Endometrial microvascular endothelial cells (primary cell): ENCODE results near the gene THSD4. TPM values are rescaled to one million over a fixed set of nuclear protein-coding genes. Genes with fewer than 3 reads are reported as not detected.

ENCODE experiments used
- in situ Hi-C: cut with HindIII; loops from 2 replicates; pipeline ENCODE4 v1.10.0; 2017; ENCODE audit warnings: low sequenced_read_pairs, low pct_unique_long_range_greater_than_20kb; ENCODE audit errors: inconsistent ontology term
- total RNA-seq: library from RNA; depleted of rRNA; stranded (reverse); fragments of >200 nt; gene quantifications from one replicate; pipeline ENCODE4 v1.2.3, GENCODE V29; 2015; ENCODE audit errors: inconsistent ontology term

The THSD4 gene
- total RNA-seq, 1 donor from 2014 or later: 45.7 TPM

GRCh38 chr15:71784719-71785118, 669.4 kb downstream of the THSD4 start:
- in situ Hi-C loops: no loop called here

GRCh38 chr15:71785996-71786395, 670.7 kb downstream of the THSD4 start:
- in situ Hi-C loops: no loop called here

- in situ Hi-C loops: no loop called here
These were observed 671.4 kb downstream of the THSD4 start for GRCh38 chr15:71786673-71787072.

- in situ Hi-C loops: no loop called here
These were observed 673.6 kb downstream of the THSD4 start for GRCh38 chr15:71788646-71789579.

GRCh38 chr15:71789616-71790015, 674.3 kb downstream of the THSD4 start:
- in situ Hi-C loops: no loop called here

GRCh38 chr15:71790081-71790480, 674.8 kb downstream of the THSD4 start:
- in situ Hi-C loops: no loop called here

GRCh38 chr15:71791975-71792374, 676.7 kb downstream of the THSD4 start:
- in situ Hi-C loops: no loop called here

- in situ Hi-C loops: no loop called here
These were observed 677.2 kb downstream of the THSD4 start for GRCh38 chr15:71792521-71792920.

GRCh38 chr15:71798641-71799040, 683.4 kb downstream of the THSD4 start:
- in situ Hi-C loops: no loop called here

- in situ Hi-C loops: no loop called here
These were observed 684.9 kb downstream of the THSD4 start for GRCh38 chr15:71800190-71800589.

GRCh38 chr15:71800835-71801745, 685.8 kb downstream of the THSD4 start:
- in situ Hi-C loops: no loop called here

GRCh38 chr15:71801935-71802655, 686.8 kb downstream of the THSD4 start:
- in situ Hi-C loops: no loop called here

- in situ Hi-C loops: no loop called here
These were observed 687.5 kb downstream of the THSD4 start for GRCh38 chr15:71802770-71803169.

GRCh38 chr15:71804226-71804625, 689.0 kb downstream of the THSD4 start:
- in situ Hi-C loops: no loop called here

GRCh38 chr15:71804695-71805470, 689.6 kb downstream of the THSD4 start:
- in situ Hi-C loops: no loop called here

- in situ Hi-C loops: no loop called here
These were observed 691.2 kb downstream of the THSD4 start for GRCh38 chr15:71806452-71806931.

- in situ Hi-C loops: no loop called here
These were observed 691.9 kb downstream of the THSD4 start for GRCh38 chr15:71807125-71807629.

- in situ Hi-C loops: no loop called here
These were observed 692.4 kb downstream of the THSD4 start for GRCh38 chr15:71807691-71808091.
